GM23338 (cell line): ENCODE measurements around the gene AKAP1.

Source experiments
- CREB1 ChIP-seq: fragments of 250-450 bp; sonication (Bioruptor Pico); IDR thresholded peaks from 2 replicates; pipeline ENCODE4 v1.5.0; 2020; ENCODE audit warnings: low read depth, mild to moderate bottlenecking, moderate library complexity
- EZH2 ChIP-seq: fragments of 200-600 bp; sonication (generic); IDR thresholded peaks from one replicate; pipeline ENCODE4 v1.8.0; 2017; ENCODE audit warnings: antibody characterized with exemption, mild to moderate bottlenecking, low read depth; ENCODE audit not compliant: unreplicated experiment
- EZH2phosphoT487 ChIP-seq: fragments of 200-600 bp; sonication (generic); IDR thresholded peaks from one replicate; pipeline ENCODE4 v1.8.1; 2018; ENCODE audit warnings: antibody characterized with exemption; ENCODE audit not compliant: unreplicated experiment
- JUNB ChIP-seq: IDR thresholded peaks from one replicate; pipeline ENCODE4 v1.6.1; 2016; ENCODE audit warnings: antibody characterized with exemption; ENCODE audit not compliant: unreplicated experiment
- POLR2AphosphoS5 ChIP-seq: IDR thresholded peaks from 2 replicates; pipeline ENCODE4 v1.6.1; 2016; ENCODE audit warnings: antibody characterized with exemption, low read depth
- ZNF114 ChIP-seq: fragments of 250-450 bp; sonication (Bioruptor Pico); IDR thresholded peaks from 2 replicates; pipeline ENCODE4 v1.5.0; 2020; ENCODE audit warnings: mild to moderate bottlenecking, moderate library complexity
- ZNF331 ChIP-seq: fragments of 250-450 bp; sonication (Bioruptor Pico); IDR thresholded peaks from 2 replicates; pipeline ENCODE4 v1.5.0; 2020; ENCODE audit warnings: low read depth, mild to moderate bottlenecking, moderate library complexity
- TF ChIP-seq, protein P1 (sequence below), 2 experiments: fragments of 200-600 bp in 1 of 2; sonication (generic) in 1 of 2; conservative IDR thresholded peaks; 2 replicates each; pipeline versions ENCODE4 v1.5.1 to v1.6.1; 2016 to 2017; ENCODE audit warnings: antibody characterized with exemption in 2 of 2, low read depth in 2 of 2, mild to moderate bottlenecking in 2 of 2, moderate library complexity in 1 of 2
- TF ChIP-seq, protein P2 (sequence below): IDR thresholded peaks from one replicate; pipeline ENCODE4 v1.6.1; 2018; ENCODE audit warnings: antibody characterized with exemption; ENCODE audit not compliant: unreplicated experiment
- TF ChIP-seq, protein P3 (sequence below): IDR thresholded peaks from 2 replicates; pipeline ENCODE4 v1.6.1; 2016; ENCODE audit warnings: antibody characterized with exemption
- TF ChIP-seq, protein P4 (sequence below): fragments of 250-450 bp; sonication (Bioruptor Pico); IDR thresholded peaks from 2 replicates; pipeline ENCODE4 v1.5.0; 2020; ENCODE audit warnings: mild to moderate bottlenecking, moderate library complexity

DNA sequence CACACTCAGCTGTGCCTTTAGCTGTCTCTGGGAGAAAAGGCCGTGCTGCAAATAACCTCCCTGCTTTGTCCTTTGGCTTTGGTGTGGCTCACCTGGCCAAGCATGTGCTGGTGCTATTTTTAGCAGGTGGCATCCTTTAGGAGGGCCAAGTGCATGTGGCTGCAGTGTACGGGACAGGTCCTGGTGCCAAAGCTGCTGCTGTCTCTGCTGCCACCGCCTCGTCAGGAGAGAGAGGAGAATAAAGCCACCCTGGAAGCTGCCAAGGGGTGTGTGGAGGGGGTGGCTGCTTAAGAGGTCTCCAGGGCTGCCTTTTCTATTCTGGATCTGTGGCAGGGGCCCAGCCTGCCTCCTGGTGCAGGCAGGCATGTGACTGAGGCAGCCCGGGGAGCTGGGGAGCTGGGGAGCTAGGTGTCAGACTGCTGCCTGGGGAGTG, 6.2 kb downstream of the AKAP1 start:
- TF ChIP-seq, protein P1, sequence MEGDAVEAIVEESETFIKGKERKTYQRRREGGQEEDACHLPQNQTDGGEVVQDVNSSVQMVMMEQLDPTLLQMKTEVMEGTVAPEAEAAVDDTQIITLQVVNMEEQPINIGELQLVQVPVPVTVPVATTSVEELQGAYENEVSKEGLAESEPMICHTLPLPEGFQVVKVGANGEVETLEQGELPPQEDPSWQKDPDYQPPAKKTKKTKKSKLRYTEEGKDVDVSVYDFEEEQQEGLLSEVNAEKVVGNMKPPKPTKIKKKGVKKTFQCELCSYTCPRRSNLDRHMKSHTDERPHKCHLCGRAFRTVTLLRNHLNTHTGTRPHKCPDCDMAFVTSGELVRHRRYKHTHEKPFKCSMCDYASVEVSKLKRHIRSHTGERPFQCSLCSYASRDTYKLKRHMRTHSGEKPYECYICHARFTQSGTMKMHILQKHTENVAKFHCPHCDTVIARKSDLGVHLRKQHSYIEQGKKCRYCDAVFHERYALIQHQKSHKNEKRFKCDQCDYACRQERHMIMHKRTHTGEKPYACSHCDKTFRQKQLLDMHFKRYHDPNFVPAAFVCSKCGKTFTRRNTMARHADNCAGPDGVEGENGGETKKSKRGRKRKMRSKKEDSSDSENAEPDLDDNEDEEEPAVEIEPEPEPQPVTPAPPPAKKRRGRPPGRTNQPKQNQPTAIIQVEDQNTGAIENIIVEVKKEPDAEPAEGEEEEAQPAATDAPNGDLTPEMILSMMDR (conservative IDR thresholded peaks at IDR 0.05; ENCODE audit: low read depth in 2 of 2), result no peak
- TF ChIP-seq ZNF331 (CRISPR knock-in tag) (no peak), POLR2AphosphoS5 (no peak), ZNF114 (no peak), EZH2 (no peak), EZH2phosphoT487 (no peak), CREB1 (CRISPR knock-in tag) (no peak), JUNB (no peak)
- TF ChIP-seq, protein P2, sequence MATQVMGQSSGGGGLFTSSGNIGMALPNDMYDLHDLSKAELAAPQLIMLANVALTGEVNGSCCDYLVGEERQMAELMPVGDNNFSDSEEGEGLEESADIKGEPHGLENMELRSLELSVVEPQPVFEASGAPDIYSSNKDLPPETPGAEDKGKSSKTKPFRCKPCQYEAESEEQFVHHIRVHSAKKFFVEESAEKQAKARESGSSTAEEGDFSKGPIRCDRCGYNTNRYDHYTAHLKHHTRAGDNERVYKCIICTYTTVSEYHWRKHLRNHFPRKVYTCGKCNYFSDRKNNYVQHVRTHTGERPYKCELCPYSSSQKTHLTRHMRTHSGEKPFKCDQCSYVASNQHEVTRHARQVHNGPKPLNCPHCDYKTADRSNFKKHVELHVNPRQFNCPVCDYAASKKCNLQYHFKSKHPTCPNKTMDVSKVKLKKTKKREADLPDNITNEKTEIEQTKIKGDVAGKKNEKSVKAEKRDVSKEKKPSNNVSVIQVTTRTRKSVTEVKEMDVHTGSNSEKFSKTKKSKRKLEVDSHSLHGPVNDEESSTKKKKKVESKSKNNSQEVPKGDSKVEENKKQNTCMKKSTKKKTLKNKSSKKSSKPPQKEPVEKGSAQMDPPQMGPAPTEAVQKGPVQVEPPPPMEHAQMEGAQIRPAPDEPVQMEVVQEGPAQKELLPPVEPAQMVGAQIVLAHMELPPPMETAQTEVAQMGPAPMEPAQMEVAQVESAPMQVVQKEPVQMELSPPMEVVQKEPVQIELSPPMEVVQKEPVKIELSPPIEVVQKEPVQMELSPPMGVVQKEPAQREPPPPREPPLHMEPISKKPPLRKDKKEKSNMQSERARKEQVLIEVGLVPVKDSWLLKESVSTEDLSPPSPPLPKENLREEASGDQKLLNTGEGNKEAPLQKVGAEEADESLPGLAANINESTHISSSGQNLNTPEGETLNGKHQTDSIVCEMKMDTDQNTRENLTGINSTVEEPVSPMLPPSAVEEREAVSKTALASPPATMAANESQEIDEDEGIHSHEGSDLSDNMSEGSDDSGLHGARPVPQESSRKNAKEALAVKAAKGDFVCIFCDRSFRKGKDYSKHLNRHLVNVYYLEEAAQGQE, result no peak
- TF ChIP-seq, protein P3, sequence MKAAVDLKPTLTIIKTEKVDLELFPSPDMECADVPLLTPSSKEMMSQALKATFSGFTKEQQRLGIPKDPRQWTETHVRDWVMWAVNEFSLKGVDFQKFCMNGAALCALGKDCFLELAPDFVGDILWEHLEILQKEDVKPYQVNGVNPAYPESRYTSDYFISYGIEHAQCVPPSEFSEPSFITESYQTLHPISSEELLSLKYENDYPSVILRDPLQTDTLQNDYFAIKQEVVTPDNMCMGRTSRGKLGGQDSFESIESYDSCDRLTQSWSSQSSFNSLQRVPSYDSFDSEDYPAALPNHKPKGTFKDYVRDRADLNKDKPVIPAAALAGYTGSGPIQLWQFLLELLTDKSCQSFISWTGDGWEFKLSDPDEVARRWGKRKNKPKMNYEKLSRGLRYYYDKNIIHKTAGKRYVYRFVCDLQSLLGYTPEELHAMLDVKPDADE, result no peak
- TF ChIP-seq, protein P4, sequence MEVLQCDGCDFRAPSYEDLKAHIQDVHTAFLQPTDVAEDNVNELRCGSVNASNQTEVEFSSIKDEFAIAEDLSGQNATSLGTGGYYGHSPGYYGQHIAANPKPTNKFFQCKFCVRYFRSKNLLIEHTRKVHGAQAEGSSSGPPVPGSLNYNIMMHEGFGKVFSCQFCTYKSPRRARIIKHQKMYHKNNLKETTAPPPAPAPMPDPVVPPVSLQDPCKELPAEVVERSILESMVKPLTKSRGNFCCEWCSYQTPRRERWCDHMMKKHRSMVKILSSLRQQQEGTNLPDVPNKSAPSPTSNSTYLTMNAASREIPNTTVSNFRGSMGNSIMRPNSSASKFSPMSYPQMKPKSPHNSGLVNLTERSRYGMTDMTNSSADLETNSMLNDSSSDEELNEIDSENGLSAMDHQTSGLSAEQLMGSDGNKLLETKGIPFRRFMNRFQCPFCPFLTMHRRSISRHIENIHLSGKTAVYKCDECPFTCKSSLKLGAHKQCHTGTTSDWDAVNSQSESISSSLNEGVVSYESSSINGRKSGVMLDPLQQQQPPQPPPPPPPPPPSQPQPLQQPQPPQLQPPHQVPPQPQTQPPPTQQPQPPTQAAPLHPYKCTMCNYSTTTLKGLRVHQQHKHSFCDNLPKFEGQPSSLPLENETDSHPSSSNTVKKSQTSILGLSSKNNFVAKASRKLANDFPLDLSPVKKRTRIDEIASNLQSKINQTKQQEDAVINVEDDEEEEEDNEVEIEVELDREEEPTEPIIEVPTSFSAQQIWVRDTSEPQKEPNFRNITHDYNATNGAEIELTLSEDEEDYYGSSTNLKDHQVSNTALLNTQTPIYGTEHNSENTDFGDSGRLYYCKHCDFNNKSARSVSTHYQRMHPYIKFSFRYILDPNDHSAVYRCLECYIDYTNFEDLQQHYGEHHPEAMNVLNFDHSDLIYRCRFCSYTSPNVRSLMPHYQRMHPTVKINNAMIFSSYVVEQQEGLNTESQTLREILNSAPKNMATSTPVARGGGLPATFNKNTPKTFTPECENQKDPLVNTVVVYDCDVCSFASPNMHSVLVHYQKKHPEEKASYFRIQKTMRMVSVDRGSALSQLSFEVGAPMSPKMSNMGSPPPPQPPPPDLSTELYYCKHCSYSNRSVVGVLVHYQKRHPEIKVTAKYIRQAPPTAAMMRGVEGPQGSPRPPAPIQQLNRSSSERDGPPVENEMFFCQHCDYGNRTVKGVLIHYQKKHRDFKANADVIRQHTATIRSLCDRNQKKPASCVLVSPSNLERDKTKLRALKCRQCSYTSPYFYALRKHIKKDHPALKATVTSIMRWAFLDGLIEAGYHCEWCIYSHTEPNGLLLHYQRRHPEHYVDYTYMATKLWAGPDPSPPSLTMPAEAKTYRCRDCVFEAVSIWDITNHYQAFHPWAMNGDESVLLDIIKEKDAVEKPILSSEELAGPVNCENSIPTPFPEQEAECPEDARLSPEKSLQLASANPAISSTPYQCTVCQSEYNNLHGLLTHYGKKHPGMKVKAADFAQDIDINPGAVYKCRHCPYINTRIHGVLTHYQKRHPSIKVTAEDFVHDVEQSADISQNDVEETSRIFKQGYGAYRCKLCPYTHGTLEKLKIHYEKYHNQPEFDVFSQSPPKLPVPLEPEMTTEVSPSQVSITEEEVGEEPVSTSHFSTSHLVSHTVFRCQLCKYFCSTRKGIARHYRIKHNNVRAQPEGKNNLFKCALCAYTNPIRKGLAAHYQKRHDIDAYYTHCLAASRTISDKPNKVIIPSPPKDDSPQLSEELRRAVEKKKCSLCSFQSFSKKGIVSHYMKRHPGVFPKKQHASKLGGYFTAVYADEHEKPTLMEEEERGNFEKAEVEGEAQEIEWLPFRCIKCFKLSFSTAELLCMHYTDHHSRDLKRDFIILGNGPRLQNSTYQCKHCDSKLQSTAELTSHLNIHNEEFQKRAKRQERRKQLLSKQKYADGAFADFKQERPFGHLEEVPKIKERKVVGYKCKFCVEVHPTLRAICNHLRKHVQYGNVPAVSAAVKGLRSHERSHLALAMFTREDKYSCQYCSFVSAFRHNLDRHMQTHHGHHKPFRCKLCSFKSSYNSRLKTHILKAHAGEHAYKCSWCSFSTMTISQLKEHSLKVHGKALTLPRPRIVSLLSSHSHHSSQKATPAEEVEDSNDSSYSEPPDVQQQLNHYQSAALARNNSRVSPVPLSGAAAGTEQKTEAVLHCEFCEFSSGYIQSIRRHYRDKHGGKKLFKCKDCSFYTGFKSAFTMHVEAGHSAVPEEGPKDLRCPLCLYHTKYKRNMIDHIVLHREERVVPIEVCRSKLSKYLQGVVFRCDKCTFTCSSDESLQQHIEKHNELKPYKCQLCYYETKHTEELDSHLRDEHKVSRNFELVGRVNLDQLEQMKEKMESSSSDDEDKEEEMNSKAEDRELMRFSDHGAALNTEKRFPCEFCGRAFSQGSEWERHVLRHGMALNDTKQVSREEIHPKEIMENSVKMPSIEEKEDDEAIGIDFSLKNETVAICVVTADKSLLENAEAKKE, result no peak
